GM12878 (cell line): ENCODE data around the gene SRSF3.

Experiments used
- CREM ChIP-seq: IDR thresholded peaks from 2 replicates; pipeline ENCODE4 v1.6.1; 2014; ENCODE audit warnings: antibody characterized with exemption, low read depth
- POLR2A ChIP-seq: IDR thresholded peaks from 2 replicates; pipeline ENCODE4 v1.6.1; 2011; ENCODE audit warnings: low read depth, mild to moderate bottlenecking, low read length

- TF ChIP-seq CREM (no peak), POLR2A (no peak)
Measured at GRCh38 chr6:36622901-36623546, 28.9 kb downstream of the SRSF3 start.
